ENCODE results near the gene CLCN3.
"Not testable (repeated sequence)": the region's sequence is repeated elsewhere in the genome, so short reads cannot be mapped to it uniquely, and the experiment has no call there.

The CLCN3 gene

DNA sequence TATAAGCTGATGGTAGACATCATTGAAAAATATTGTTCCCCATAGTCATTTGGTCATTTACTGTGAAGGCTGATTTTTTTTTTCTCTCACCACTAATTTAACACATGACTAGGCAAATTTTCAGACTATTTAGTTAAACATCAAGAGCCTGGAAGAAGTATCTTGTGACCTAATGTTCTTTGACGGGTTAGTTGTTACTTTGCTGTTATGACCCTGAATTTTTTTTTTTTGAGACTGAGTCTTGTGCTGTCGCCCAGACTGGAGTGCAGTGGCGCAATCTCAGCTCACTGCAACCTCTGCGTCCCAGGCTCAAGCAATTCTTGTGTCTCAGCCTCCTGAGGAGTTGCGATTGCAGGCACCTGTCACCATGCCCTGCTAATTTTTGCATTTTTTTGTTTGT is 70.4 kb downstream of the CLCN3 start:
- FAIRE-seq (no peak), DNase-seq (ENCODE audit: low spot score) (no peak)

DNA sequence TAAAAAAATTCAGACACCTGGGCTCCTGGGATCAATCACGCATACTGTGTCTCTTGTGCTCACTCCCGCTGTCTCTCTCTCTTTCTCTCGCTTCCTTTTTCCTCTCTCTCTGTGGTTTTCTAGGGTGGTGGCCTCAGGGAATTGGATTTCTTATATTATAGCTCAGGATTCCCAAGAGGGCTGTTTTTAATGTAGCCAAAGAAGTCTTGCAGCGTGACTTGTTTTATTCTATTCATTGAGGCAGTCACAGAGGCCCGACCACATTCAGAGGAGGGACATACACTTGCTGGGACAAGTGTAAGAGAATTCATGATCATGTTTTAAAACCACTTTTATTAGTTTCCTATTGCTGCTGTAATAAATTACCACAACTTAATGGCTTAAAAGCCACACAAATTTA is 78.0 kb downstream of the CLCN3 start:
- FAIRE-seq (no peak), DNase-seq (ENCODE audit: low spot score) (no peak)

DNA sequence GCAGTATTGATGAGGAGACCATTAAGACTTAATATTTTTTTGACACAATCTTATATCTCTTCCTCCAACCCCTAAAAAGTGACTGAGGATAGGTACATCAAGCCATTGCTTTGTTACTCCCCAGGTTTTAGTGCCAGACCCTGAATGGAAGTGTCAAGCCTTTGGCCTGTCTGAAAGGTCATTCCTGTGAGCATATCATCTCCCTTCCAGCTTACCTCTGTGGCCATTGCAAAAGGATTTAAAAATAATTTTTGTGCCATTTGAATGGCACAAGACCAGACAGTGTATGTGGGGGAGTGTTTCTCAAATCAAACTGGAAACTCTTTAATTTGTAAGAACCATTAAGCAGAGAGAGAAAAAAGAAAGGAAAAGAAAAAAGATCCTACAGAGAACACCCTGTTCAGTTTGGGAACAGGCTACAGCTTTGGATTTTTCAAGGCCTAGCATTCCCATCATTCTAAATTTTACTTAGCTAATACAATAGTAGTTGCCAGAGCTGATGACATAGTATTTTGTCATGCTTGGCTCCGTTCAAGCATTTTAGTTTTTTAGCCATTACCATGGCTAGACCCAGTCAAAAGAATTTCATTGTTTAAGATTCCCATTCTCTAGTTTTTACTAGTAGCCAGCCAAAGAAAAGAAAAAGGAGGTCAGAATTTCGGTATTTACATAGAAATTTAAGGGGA is 87.7 kb downstream of the CLCN3 start:
- DNase-seq (ENCODE audit: low spot score) (no peak), FAIRE-seq (no peak)

DNA sequence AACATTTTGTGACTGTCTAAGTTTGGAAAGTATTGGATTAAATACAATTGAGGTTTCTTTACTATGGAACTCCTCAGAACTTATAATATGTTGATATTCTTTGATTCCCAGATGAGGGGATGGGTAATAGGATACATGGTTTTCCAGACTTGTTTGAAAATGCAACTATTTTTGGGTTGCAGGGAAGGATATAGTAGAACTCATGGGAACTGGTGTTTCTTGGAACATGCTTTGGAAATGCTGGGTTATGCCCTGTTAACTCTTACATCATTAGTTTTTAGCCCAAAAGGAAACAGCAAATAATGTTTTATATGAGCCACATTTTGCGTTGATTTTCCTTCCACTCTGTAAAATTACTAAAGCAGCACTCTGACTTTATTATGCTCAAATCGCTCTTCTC is 95.4 kb downstream of the CLCN3 start:
- FAIRE-seq (no peak), DNase-seq (ENCODE audit: low spot score) (no peak)

DNA sequence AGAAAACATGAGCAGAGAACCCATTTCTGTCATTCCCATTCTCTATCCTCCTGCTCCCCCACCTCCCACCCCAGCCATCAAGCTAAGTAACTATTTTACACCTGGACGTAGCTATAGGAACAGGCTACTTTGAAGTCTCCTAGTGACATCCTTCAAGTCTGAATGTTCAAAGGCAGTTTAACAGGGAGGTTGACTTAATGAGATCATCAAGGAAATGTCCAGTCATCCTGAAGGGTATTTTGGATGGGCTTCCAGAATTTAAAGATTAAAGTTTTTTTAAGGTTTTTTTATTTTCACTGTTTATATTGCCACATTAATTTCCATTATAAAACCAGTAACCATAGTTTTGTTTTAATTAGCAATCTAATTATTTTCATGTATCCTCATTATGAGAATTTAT is 96.3 kb downstream of the CLCN3 start:
- FAIRE-seq: no peak
- no peak for DNase-seq (ENCODE audit: low spot score)

DNA sequence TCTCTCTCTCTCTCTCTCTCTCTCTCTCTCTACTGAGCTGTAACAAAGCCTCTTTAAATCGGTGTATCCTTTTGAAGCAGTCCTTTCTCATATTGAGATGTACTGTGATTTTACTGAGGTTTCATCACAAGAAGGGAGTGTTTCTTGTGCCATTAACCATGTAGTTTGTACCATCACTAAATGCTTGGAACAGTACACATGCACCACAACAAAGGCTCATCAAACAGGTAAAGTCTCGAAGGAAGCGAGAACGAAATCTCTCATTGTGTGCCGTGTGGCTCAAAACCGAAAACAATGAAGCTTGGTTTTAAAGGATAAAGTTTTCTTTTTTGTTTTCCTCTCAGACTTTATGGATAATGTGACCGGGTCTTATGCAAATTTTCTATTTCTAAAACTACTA is 100.2 kb downstream of the CLCN3 start:
- no peak for DNase-seq (ENCODE audit: low spot score)
- FAIRE-seq: no peak

DNA sequence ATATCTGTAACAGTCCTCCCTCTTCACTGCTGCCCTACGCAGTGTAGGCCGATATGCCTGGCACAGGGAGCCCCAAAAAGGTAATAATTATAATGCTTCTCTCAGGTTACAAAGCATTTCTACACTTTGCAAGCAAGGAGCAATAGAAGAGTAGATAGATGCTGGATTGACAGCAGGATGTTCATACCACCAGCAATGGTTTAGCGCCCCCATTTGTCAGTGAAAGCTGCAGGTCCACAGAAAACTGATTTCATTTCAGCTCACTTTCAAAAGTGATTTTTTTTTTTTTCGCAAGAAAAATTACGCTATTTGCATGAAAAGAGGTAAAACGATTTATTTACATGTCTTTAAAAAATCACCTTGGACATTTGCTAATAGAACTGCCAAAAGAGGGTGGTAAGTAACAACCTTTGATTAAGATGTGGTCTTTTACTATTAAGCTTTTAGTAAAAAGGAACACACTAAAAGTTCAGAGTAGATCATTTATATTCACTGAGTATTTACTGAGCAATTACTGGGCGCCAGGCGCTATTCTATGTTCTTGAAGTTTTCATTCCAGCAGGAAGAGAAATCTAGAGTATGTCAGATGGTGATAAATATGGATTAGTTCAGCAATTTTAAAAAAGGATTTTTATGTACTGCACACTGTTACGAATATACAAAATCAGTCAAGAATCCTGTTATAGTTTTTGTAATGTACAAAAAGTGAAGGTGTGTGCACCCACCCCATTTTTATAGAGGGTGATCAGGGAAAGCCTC is 103.0 kb downstream of the CLCN3 start:
- no peak for DNase-seq (ENCODE audit: low spot score)
- no peak for FAIRE-seq

DNA sequence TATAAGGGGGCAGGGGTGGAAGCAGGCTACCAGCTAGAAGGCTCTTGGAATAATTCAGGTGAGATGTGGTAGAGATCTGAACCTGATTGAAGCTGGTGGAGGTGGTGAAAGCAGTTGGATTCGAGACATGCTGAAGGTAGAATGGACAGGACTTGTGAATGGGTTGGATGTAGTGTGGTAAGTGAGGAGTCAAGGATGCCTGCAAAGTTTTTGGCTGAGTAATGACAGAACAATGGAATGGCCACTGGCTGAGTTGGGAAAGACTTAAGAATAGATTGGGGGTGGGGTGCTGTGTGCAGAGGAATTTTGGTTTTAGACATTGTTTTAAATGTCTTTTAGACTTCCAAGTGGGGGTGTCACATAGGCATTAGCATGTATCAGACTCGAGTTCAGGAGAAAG is 103.9 kb downstream of the CLCN3 start:
- FAIRE-seq: no peak
- no peak for DNase-seq (ENCODE audit: low spot score)

DNA sequence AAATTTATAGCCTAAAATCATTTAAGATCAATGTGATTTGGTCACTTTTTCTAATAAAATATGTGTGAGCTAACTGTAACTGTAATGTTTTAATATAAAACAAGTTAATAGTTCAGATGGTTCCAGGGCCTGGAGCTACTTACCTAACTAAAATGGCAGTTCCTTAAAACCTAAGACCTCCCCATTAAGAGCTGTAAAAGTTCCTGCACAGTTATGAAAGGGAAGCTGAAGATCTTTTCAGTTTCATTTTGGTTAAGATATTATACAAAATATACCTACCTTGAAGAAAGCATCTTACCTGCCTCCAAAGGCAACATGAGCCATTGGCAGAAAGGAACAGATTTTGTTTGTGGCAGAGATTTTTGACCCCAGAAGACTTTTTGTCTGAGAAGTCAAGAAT is 107.2 kb downstream of the CLCN3 start:
- FAIRE-seq: no peak
- no peak for DNase-seq (ENCODE audit: low spot score)

DNA sequence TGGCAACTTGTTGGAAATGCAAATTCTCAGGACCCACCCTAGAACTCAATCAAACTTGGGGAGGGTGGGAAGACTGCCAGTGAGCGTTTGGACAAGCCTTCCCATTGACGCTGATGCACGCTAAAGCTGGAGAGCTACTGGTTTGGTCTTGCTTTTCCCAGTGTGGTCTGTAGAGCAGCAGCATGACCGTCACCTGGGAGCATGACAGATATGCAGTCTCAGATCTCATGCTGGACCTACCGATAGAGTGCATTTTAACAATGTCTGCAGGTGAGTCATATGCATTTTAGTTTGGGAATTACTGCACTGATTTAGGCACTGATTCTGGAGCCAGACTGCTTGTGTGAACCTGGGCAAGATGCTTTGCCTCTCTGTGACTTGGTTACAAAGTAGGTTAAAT is 110.2 kb downstream of the CLCN3 start:
- FAIRE-seq: no peak
- no peak for DNase-seq (ENCODE audit: low spot score)

DNA sequence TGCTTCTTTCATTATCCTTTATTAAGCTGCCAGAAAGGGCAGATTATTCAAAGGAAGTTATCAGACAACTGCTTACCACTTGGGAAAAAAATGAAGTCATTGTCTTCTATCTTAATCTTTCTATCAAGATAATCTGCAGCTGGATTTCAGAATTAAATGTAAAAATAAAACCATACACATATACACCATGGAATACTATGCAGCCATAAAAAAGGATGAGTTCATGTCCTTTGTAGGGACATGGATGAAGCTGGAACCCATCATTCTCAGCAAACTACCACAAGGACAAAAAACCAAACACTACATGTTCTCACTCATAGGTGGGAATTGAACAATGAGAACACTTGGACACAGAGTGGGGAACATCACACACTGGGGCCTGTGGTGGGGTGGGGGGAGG is 118.2 kb downstream of the CLCN3 start:
- not testable (repeated sequence) for DNase-seq (ENCODE audit: low spot score); FAIRE-seq

DNA sequence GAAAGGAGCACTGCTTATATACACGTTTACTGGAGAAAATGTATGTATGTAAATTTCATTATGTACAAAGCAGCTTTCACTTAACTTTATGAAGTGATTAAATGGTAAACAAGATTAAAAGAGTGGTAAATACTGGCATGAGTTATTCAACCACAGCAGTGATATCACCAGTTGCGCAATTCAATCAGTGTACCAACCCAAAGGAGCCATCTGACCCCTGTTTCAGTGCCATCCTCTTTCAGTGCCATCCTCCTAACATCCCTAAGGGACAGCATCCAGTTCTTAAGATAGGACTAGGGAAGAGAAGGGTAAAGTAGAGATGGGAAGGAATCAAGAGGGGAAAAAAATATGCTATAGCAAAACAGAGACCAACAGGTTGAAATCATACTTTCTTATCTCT is 121.2 kb downstream of the CLCN3 start:
- FAIRE-seq (no peak), DNase-seq (ENCODE audit: low spot score) (no peak)

DNA sequence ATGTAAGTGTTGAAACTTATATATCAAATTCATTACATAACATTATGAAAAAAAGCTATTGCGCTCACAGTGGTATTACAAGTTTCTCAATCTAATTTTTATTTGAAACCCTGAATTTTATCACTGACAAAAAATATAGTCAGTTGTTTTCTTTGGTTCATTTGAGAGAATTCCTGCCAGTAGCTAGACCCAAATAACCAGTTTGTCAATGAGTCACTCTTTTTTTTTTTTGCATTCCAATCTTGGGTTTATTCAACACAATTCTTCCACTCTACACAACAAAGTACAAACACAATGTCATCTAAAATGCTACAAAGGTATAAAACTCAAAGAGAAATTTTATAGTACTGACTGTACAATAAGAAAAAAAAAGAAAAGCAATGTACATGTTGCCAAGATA is 124.2 kb downstream of the CLCN3 start:
- FAIRE-seq: no peak

DNA sequence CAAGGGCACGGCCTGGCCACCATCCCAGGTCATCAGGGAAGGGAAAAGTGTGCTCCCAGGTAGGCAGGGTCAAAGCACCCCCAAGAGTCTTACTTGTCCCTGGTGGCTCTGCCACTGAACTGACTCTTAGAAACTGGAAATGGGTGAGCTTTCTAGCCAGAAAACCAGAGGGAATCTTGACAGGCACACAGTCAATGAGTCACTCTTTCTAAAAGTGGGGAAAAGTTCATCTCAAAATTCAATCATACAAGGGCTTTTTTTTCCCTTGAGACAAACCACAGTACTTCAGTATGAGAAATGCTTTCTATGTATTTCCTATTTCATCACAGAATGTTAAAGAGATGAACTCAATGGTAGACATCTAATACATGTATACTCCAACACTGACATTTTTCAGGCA is 124.9 kb downstream of the CLCN3 start:
- DNase-seq (ENCODE audit: low spot score) (no peak), FAIRE-seq (no peak)

More for the DNA sequence above, 124.2 kb downstream of the CLCN3 start:
- DNase-seq (ENCODE audit: low spot score): no peak

DNA sequence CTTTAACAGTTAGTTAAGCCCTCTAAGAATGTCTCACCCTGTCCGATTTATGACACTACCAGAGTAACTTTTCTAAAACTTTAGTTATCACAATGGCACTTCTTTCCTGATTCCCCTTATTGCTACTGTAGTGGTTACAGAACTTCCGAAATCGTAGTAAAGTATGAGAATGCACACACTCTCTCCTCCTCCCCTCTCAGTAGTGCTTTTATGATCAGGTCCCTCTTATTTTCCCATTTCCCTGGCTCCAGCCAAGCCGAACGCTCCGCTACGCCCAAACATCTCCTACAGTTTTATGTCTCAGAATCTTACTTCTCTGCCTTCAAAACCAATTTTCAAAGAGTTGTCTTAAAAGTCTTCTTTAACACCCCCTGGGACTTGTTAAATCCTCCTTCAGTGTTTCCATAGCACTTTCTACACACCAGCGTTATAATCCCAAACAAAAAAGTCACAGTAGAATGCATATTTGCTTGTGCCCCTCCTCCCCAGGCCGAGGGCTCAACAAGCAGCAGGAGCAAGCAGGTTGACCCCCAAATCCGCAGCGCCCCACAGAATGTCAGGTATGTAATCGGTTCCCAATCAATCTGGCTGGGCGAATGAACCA is 136.7 kb downstream of the CLCN3 start:
- FAIRE-seq (no peak), DNase-seq (ENCODE audit: low spot score) (no peak)

DNA sequence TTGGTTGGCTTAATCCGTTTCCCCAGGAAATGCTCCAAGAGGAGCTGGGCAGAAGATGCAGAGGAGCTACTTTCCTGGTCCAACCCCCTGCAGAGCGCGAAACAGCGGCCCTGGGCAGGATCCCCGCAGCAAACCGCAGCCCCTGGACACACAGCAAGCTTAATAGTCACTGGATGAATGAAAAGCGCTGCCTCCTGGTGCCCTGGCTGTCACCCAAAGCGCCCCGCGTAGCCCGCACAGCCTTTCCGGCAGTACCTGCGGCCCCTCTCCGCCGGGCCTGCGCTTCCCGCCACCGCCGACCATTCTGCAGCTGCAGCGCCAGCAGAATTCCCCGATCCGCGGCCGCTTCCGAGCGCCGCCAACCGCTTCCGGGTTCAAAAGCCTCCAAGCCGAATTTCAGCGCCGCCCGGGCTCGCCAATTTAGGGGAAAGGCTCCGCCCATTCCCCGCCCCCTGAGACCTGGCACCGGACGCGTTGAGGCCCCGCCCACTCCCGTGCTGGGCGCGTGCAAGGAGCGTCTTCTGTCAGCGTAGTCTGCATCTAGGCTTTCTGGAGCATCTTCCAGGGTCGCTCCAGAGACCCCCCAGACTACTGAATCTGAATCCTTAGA is 137.3 kb downstream of the CLCN3 start, which contains the start of gene HPF1:
Gene HPF1 (minus strand): TSS at position 370 of the 610 bp plus-strand sequence. CDS start 67 bp downstream, at position 303.
- FAIRE-seq: no peak

DNA sequence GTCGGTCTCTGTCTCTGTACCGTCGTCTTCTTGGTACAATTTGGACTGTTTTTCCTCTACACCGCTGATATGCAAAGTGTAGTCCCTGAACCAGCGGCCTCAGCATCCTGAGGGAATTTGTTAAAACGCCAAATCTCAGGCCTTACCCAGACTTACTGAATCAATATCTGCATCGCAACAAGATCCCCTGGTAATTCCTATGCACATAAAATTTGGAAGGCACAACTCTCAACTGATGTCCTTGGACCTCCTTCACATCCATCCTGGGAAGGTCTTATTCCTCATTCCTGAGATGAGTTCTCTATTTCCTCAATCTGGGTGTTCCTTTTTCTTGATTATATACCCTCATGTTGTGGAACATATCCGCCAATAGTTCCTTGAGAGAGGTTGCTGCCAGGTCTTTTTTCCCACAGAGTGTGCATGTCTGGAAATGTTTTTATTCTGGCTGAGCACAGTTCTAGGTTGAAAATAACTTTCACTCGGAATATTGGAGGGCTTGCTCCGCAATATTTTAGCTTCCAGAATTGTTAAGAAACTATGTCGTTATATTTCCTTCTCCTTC is 138.1 kb downstream of the CLCN3 start:
- FAIRE-seq (no peak), DNase-seq (ENCODE audit: low spot score) (no peak)

More for the DNA sequence above, 137.3 kb downstream of the CLCN3 start, which contains the start of gene HPF1:
- DNase-seq (ENCODE audit: low spot score): peak; percentile 95

DNA sequence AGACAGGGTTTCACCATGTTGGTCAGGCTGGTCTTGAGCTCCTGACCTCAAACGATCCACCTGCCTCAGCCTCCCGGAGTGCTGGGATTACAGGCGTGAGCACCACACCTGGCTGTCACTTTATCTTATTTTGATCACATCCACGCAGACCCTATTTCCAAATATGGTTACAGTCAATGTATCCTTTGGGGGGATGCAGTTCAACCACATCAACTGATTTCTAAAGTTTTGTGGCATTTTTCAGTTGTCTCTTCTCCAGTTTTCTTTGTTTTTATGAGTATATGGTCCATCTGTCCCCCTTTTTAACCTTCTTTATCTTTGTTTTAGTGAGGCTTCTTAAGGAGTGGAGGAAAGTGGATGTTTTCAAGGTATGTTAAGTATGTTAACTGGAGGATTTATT is 141.5 kb downstream of the CLCN3 start:
- DNase-seq (ENCODE audit: low spot score) (no peak), FAIRE-seq (no peak)

DNA sequence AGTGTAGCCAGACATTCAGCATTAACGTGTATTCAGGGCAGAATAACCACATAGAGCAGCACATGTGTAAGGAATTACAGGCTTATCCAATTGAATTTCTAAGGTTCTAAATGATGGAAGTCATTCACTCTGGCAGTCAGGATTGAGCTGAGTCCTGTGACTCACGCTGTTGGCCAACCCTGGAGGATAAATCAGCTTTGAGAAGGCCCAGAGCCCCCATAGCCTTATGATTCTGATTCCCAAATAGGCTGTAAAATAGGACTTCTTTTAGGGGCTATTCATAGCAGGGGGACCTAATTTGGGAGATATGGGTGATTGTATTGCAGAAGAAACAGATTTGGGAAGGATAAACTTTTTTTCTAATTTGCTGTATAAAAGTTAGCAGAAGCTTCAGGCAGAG is 145.5 kb downstream of the CLCN3 start:
- no peak for DNase-seq (ENCODE audit: low spot score)
- FAIRE-seq: no peak

DNA sequence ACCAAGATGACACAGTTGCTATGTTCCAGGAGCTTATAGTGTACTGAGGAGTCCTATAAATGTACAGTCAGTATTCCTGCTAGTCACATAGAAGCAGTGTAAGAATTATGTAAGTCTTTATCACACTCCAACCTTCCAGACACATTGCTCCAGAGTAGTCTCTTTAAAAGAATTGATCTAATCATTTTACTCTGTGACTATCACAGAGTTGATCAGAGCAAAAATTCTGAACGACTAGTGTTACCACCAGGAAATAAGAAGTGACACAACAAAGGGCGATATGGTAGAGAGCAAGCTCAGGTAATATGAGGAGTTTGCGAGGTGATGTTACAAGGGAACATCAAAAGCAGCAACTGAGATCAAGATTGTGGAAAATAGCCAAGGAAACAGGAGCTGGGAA is 146.4 kb downstream of the CLCN3 start:
- DNase-seq (ENCODE audit: low spot score) (no peak), FAIRE-seq (no peak)

DNA sequence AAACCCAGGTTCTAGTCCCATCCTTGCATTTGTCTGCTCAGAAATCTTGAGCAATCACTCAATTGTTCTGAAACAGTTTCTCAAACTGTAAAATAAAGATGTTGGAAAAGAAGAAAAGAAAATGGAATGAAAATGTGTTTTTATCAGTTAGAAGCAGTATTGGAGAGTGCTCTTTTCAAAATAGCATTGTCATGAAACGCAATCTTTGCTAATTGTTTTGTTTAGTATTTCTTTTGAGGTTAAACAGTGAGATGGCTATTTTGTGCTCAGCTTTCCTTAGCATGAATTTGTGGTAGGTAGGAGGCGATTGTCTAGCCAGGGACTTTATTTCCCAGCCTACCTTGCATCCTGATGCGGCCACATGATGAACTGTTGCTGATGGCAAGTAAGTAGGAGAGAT is 148.0 kb downstream of the CLCN3 start:
- no peak for DNase-seq (ENCODE audit: low spot score)
- no peak for FAIRE-seq

DNA sequence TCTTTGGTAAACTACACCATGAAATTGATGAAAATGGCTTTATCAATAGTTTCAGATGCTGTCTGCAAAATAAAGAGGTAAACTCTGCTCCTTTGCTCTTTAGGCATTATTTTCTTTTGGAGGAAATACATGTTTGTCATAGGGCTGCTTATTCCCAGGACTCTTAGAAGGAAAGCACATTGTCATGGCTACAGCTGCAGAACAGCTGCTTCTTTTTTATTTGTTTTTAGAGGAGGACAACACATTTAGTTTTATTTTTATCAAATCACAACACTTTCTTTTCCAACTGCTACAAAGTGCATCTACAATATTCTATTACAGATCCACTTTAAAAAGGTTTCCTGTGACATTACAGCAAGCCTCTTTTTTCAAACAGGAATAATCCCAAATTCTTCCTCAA is 150.0 kb downstream of the CLCN3 start:
- no peak for FAIRE-seq
- no peak for DNase-seq (ENCODE audit: low spot score)
